Ovary (tissue), 3 donors: Measurements from ENCODE around the gene NR5A2.

Source experiments
- CTCF ChIP-seq, 3 donors: fragments of 450-650 bp in 2 of 3; fragments of 200-600 bp in 1 of 3; IDR thresholded peaks; one replicate each; pipeline versions ENCODE4 v1.5.1 to v1.8.0; 2016 to 2022; ENCODE audit warnings: antibody characterized with exemption in 3 of 3, mild to moderate bottlenecking in 1 of 3
- POLR2A ChIP-seq: fragments of 450-650 bp; IDR thresholded peaks from one replicate; pipeline ENCODE4 v1.6.1; 2017; ENCODE audit warnings: antibody characterized with exemption, mild to moderate bottlenecking, moderate library complexity
- donor health status: DM: no; HTN: no; CAD: no.

GRCh38 chr1:200206761-200207160 is 179.3 kb downstream of the NR5A2 start:
- TF ChIP-seq CTCF (IDR thresholded peaks at IDR 0.05) (no peak), POLR2A (no peak)
